NCI-H2171 (cell line): ENCODE measurements around the gene TRUB1.

Source experiments
- DNase-seq: peaks from one replicate; lab custom pipeline; 2025; lab: John Stamatoyannopoulos, UW

The TRUB1 gene

GRCh38 chr10:114975091-114975490 lies 37.1 kb downstream of the TRUB1 start:
- DNase-seq, result no peak

GRCh38 chr10:114982989-114983388 lies 45.0 kb downstream of the TRUB1 start:
- no peak for DNase-seq

- DNase-seq, result no peak
Observed at GRCh38 chr10:114987995-114988394, 50.0 kb downstream of the TRUB1 start.

GRCh38 chr10:114990586-114990985 lies 52.6 kb downstream of the TRUB1 start:
- DNase-seq, result no peak

GRCh38 chr10:114990991-114991390 lies 53.0 kb downstream of the TRUB1 start:
- no peak for DNase-seq

- DNase-seq, result no peak
Observed at GRCh38 chr10:114992189-114992775, 54.3 kb downstream of the TRUB1 start.

GRCh38 chr10:114995468-114996247 lies 57.7 kb downstream of the TRUB1 start:
- no peak for DNase-seq

GRCh38 chr10:114996542-114996941 lies 58.5 kb downstream of the TRUB1 start:
- DNase-seq, result no peak

- DNase-seq, result no peak
Observed at GRCh38 chr10:114998993-114999392, 61.0 kb downstream of the TRUB1 start.

GRCh38 chr10:115001506-115002381 lies 63.7 kb downstream of the TRUB1 start:
- no peak for DNase-seq

GRCh38 chr10:115003396-115003795 lies 65.4 kb downstream of the TRUB1 start:
- DNase-seq, result no peak

- no peak for DNase-seq
Observed at GRCh38 chr10:115004236-115004862, 66.4 kb downstream of the TRUB1 start.

GRCh38 chr10:115005771-115006170 lies 67.8 kb downstream of the TRUB1 start:
- DNase-seq, result no peak

GRCh38 chr10:115018185-115018931 lies 80.4 kb downstream of the TRUB1 start:
- DNase-seq, result no peak

- DNase-seq, result no peak
Observed at GRCh38 chr10:115020449-115020848, 82.5 kb downstream of the TRUB1 start.

GRCh38 chr10:115022733-115023132 lies 84.7 kb downstream of the TRUB1 start:
- DNase-seq, result no peak

GRCh38 chr10:115023715-115024114 lies 85.7 kb downstream of the TRUB1 start:
- no peak for DNase-seq

- no peak for DNase-seq
Observed at GRCh38 chr10:115024371-115024770, 86.4 kb downstream of the TRUB1 start.

GRCh38 chr10:115026056-115026745 lies 88.2 kb downstream of the TRUB1 start:
- DNase-seq, result no peak

GRCh38 chr10:115026746-115027140 lies 88.7 kb downstream of the TRUB1 start:
- no peak for DNase-seq
